ENCODE results near the gene RBMS3. TPM values are rescaled to one million over a fixed set of nuclear protein-coding genes. Genes with fewer than 3 reads are reported as not detected.

Gene RBMS3
- total RNA-seq, 1 experiment from 2014 or later, result 1.3 TPM

DNA sequence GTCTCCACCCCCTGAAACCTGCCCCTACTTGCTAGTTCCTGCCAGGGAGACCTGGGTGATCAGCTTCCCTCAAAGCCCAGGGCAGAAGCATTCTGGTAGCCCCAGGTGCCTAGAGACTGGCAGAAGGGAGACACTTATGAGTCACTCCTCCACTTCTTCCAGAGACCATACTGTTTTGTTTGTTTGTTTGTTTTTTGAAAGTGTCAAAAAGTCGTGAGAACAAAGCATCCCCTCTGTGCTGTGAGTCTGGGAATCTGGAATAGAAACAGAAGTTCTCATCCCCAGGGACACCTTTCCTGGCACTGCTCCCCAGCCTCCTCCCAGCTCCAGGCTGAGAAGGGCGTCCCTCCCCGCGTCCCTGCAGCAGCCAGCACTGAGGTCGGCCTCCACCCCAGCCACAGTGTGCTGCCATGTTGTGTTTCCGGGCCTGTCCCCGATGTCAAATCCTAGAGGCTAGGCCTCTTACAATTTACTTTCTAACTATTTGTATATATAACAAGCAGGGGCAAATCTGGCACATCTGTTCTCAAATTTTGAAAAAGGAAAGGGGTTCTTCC, 573.0 kb downstream of the RBMS3 start:
- CTCF ChIA-PET, result no interaction called here
- Mint-ChIP-seq H3K4me1 (ENCODE audit: low read depth, unreplicated experiment) (peaks cover 8% of the 10 kb centered on the region), H3K9me3 (ENCODE audit: low read depth, unreplicated experiment) (no peaks in the 10 kb centered on the region), H3K36me3 (ENCODE audit: insufficient read depth, unreplicated experiment) (no peaks in the 10 kb centered on the region), H3K4me3 (ENCODE audit: low read depth, unreplicated experiment) (no peak overlapping the region), H3K27ac (ENCODE audit: unreplicated experiment) (no peak overlapping the region), H3K27me3 (ENCODE audit: unreplicated experiment) (no peaks in the 10 kb centered on the region)
- intact Hi-C loops (cut with micrococcal nuclease; ENCODE audit: unreplicated experiment), result no loop called here
- TF ChIP-seq, protein P1, sequence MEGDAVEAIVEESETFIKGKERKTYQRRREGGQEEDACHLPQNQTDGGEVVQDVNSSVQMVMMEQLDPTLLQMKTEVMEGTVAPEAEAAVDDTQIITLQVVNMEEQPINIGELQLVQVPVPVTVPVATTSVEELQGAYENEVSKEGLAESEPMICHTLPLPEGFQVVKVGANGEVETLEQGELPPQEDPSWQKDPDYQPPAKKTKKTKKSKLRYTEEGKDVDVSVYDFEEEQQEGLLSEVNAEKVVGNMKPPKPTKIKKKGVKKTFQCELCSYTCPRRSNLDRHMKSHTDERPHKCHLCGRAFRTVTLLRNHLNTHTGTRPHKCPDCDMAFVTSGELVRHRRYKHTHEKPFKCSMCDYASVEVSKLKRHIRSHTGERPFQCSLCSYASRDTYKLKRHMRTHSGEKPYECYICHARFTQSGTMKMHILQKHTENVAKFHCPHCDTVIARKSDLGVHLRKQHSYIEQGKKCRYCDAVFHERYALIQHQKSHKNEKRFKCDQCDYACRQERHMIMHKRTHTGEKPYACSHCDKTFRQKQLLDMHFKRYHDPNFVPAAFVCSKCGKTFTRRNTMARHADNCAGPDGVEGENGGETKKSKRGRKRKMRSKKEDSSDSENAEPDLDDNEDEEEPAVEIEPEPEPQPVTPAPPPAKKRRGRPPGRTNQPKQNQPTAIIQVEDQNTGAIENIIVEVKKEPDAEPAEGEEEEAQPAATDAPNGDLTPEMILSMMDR (IDR thresholded peaks at IDR 0.05; ENCODE audit: unreplicated experiment), result no peak
- BruUV-seq (replicated peaks), result no TSS peak
- no peak for DNase-seq

DNA sequence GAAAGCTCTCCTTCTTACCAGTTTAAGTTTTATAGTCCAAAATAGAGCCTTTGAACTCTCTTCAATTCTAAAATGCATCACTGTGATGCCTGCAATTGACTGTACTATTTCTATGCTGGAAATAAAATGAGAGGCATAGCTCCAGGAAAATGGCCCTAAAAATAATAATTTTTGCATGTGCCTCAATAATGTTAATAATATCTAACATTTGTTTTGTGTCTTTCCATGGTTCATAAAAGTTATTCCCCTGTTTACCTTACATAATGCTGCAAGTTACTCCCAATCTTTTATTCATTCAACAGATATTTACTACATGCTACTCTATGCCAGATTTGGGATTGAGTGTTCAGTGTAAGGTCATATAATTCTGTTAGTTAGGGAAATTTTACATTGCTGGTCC, 574.0 kb downstream of the RBMS3 start:
- DNase-seq, result no peak
- no peak overlapping the region for H3K27ac Mint-ChIP-seq (ENCODE audit: unreplicated experiment)
- CTCF ChIA-PET, result no interaction called here
- H3K27me3 Mint-ChIP-seq (ENCODE audit: unreplicated experiment), result no peaks in the 10 kb centered on the region
- H3K4me1 Mint-ChIP-seq (ENCODE audit: low read depth, unreplicated experiment), result peaks cover 8% of the 10 kb centered on the region
- no peaks in the 10 kb centered on the region for H3K36me3 Mint-ChIP-seq (ENCODE audit: insufficient read depth, unreplicated experiment)
- intact Hi-C loops (cut with micrococcal nuclease; ENCODE audit: unreplicated experiment), result no loop called here
- no peak overlapping the region for H3K4me3 Mint-ChIP-seq (ENCODE audit: low read depth, unreplicated experiment)
- no TSS peak for BruUV-seq (replicated peaks)
- TF ChIP-seq, protein P1 (IDR thresholded peaks at IDR 0.05; ENCODE audit: unreplicated experiment), result no peak
- H3K9me3 Mint-ChIP-seq (ENCODE audit: low read depth, unreplicated experiment), result no peaks in the 10 kb centered on the region

DNA sequence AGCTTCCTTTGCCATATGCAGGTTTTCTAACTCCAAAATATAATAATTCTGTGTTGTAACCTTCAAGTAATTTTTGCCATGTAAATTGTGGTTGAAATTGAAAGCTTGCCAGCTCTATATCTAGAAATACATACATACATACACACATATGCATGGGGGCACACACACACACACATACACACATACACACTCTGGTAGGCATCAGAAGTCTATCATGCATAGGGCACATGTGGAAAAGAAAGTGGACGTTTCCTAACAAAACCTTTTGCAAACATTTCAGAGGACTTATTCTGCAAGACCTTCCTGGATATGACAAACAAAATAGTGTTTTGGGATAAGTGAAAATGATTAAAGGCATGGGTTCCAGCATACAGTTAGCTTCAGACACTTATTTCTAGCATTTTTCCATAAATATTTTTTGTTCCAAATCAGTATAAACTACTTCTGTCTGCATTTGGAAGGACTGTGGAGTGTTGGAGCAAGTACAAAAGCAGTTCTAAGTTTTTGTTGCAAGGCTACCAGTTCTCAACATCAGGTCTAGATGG, 578.9 kb downstream of the RBMS3 start:
- intact Hi-C loops (cut with micrococcal nuclease; ENCODE audit: unreplicated experiment), result no loop called here
- Mint-ChIP-seq H3K36me3 (ENCODE audit: insufficient read depth, unreplicated experiment) (no peaks in the 10 kb centered on the region), H3K9me3 (ENCODE audit: low read depth, unreplicated experiment) (no peaks in the 10 kb centered on the region), H3K4me1 (ENCODE audit: low read depth, unreplicated experiment) (no peaks in the 10 kb centered on the region), H3K27ac (ENCODE audit: unreplicated experiment) (no peak overlapping the region), H3K27me3 (ENCODE audit: unreplicated experiment) (no peaks in the 10 kb centered on the region), H3K4me3 (ENCODE audit: low read depth, unreplicated experiment) (no peak overlapping the region)
- no peak for DNase-seq
- TF ChIP-seq, protein P1 (IDR thresholded peaks at IDR 0.05; ENCODE audit: unreplicated experiment), result no peak
- CTCF ChIA-PET, result no interaction called here
- BruUV-seq (replicated peaks), result no TSS peak

DNA sequence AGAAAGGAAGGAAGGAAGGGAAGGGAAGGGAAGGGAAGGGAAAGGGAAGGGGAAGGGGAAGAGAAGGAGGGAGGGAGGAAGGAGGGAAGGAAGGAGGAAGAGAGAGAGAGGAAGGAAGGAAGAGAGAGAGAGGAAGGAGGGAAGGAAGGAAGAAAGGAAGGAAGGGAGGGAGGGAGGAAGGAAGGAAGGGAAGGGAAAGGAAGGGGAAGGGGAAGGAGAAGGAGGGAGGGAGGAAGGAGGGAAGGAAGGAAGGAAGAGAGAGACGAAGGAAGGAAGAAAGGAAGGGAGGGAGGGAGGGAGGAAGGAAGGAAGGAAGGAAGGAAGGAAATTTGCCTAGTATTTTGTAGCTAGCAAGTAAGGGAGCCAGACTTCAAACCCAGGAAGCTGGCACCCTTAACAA, 583.9 kb downstream of the RBMS3 start:
- no peaks in the 10 kb centered on the region for H3K36me3 Mint-ChIP-seq (ENCODE audit: insufficient read depth, unreplicated experiment)

More for the DNA sequence above, 583.9 kb downstream of the RBMS3 start:
- H3K4me1 Mint-ChIP-seq (ENCODE audit: low read depth, unreplicated experiment), result no peaks in the 10 kb centered on the region
- H3K4me3 Mint-ChIP-seq (ENCODE audit: low read depth, unreplicated experiment), result no peak overlapping the region
- TF ChIP-seq, protein P1 (IDR thresholded peaks at IDR 0.05; ENCODE audit: unreplicated experiment), result no peak
- CTCF ChIA-PET, result interaction anchor here (0.7 kb wide), 2 partner anchors 15 to 949 kb away, joined by 3 to 4 read pairs; no protein-coding TSS in a partner anchor
- no peak for DNase-seq
- no peak overlapping the region for H3K27ac Mint-ChIP-seq (ENCODE audit: unreplicated experiment)
- intact Hi-C loops (cut with micrococcal nuclease; ENCODE audit: unreplicated experiment), result no loop called here
- no peaks in the 10 kb centered on the region for H3K27me3 Mint-ChIP-seq (ENCODE audit: unreplicated experiment)
- no TSS peak for BruUV-seq (replicated peaks)
- H3K9me3 Mint-ChIP-seq (ENCODE audit: low read depth, unreplicated experiment), result no peaks in the 10 kb centered on the region
